NCI-H446 (cell line): ENCODE results near the gene TMEM59.
"Not testable (repeated sequence)": the region's sequence is repeated elsewhere in the genome, so short reads cannot be mapped to it uniquely, and the experiment has no call there.

Experiments
- DNase-seq, 2 experiments: peaks; one replicate each; lab custom pipeline; 2025; lab: John Stamatoyannopoulos, UW

Gene TMEM59

DNA sequence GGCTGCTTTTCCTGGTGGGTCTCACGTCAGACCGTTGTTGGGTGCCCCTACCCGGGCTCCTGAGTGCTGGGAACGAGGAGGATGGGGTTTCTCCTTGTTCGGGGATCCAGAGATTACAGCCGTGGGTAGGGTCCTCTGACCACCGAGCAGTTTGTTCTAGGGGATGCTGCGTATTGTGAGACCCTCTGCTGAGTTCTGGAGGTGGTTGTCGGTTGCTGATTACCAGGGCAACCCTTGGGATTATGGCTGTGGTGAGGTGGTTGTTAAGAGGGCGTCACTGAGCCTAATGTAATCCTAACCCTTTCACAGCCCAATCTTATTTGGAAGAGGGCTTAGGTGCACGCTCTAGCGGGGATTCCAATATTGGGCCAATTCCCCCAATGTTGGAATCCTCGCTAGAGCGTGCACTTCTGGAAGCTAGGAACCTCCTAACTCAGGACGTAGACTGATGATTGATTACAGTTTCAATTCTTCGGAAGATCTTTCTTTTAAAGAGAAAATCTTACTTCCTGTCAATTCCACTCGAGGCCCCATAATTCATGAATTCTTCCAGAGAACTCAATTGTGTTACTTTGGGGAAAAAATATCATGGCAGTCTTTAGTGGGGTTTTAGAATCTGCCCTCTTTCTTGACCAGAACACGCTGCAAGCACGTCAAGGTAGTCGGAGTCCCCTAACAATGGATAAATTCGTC lies 887 bp upstream of the TMEM59 start:
- DNase-seq, result no peak

DNA sequence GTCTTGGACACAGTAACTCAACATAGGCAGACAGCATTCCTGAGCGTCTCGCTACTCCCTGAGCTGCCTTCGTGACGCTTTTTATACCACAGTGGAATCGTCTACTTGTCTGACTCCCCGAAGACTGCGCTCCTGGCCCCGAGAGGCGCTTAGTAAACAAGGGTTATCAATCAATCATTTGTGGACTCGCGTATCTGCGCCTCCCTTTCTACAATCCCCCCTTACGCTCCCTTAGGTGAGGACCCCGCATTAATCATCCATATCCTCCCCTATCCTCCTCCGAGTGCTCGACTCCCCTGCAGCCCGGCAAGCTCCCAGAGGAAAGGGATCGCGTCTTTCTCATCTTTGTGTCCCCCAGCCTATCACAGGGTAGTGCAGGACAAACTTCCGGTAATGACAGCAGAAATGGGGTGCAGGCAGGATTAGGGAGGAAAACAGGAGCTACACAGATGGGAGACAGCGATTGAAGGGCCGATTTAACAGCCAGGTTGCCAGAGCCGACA lies 522 bp downstream of the TMEM59 start:
- DNase-seq, result peak in 1 of 2 experiments; percentile 41

DNA sequence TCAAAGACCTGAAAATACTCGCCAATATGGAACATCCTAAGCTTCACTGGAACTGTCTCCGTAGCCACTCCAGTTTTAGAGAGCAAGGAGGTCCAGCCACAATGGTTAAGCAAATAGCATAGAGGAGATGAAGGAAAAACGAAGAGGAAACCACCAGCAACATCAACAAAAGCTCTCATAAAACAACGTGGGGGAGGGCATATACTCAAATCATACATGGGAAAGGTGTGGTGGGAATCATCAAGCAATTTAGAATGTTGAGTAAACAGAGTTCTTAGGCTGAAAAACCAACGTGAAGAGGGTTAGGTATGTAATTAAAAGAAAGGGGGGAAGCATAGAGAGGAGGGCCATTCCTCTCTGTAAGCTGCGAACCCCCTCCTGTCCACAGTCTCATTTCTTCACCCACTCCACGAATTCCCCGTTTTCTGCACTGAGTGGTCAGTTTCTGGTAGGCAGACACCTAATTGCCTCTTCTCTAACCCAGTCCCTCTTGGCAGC lies 1.0 kb downstream of the TMEM59 start:
- no peak for DNase-seq

DNA sequence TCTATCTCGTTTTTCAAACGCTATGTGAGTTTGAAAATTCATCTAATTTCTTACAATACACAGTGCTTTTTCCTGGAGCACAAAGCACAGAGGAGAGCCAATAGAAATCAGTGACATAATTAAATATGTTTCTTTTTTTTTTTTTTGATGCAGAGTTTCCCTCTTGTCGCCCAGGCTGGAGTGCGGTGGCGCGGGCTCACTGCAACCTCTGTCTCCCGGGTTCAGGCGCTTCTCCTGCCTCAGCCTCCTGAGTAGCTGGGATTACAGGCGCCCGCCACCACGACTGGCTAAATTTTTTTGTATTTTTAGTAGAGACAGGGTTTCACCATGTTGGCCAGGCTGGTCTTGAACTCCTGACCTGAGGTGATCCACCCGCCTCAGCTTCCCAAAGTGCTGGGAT lies 2.6 kb downstream of the TMEM59 start:
- not testable (repeated sequence) for DNase-seq

DNA sequence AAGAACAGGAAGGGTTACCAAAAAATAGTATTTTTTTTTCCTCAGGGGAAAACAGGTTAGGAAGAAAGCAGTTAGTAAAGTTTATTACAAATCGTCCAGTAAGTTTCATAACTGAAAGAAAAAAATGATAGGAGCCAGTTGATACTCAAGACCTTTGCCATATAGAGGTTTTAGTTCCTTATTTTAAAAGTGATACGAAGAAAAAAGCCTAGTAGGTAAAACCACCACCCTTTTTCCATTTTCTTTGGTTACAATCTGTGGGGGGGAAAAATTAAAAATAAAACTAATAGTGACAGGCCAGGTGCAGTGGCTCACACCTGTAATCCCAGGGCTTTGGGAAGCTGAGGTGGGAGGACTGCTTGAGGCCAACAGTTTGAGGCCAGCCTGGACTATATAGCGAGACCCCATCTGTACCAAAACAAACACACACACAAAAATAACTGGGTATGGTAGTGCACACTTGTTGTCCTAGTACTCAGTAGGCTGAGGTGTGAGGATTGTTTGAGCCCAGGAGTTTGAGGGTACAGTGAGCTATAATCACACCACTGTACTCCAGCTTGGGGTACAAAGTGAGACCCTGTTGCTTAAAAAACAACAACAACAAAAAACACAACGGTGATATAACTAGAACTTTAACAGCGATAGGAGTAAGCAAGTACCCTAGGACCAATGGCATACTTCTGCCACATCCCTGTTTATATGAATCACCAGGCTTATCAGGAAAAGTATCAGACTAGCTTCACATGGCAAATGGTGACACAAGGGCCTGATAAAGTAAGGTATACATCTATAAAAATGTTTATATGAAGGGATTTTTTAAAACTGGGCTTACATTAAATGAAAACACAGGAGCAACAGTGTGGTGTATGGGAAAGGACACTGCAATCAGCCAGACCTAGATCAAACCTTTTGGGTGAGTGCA lies 5.4 kb downstream of the TMEM59 start:
- no peak for DNase-seq

DNA sequence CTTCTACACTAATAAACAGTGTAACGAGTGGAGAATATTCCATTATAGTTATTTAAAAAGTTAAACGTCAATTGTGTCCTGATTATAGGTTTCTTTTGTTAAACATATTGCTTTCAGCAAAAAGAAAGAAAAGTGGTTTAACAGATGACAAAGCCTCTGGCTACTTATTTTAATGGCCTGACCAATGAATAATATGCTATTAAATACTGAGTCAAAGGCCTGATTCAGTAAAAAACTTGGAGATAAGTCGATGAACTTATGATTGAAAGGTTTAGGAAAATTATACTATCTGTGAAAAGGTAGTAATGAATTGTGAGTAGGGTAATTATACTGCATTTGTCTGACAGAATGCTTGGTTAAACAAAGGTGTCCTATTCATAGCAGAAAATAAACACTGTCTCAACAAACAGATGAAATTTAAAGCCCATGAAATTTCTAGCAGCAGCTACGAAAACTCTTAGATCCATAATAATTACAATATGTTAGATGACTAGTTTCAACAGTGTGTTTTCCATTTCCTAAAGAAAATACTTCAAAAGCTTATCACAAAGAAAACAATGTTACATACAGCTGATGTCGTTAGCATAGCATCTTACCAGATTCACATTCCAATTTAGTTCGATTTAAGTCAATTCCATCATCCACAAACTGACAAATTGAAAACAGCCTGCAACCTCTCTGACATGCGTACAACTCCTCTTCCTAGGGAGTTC lies 6.2 kb downstream of the TMEM59 start:
- no peak for DNase-seq

DNA sequence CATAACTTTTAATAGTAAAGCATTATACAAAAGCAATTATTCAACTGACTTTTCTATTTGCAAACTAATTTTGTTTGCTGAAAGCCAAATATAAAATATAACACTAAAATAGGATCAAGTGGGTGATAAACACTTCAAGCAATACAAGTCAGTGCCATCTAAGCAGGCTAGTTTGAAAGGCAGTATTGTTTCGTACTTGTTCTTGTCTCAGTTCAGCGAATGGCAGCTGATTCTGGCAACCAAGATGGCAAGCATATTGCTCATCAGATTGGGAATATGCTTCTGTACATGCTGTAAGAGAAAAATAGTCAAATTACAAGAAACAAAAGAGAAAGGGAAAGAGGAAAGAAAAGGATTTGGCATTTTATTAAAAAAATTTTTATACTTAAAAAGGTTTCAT lies 7.5 kb downstream of the TMEM59 start:
- no peak for DNase-seq

DNA sequence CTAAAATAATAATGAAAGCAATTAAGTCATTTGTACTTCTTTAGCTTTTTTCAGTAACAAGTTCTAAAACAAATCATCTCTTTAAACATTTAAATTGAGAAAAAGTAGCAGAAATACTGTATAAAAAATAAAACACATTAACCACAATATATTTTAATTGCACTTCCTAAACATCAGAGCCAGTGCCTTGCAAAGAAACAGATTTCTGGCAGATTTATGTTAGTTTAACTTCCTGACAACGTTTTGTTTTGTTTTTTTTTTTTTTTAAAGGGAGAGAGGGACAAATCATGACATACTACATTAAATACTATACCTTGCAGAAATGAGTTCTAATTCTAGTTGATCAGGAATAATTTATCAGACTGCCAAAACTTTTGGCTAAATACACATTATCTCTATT lies 11.2 kb downstream of the TMEM59 start:
- DNase-seq, result no peak

DNA sequence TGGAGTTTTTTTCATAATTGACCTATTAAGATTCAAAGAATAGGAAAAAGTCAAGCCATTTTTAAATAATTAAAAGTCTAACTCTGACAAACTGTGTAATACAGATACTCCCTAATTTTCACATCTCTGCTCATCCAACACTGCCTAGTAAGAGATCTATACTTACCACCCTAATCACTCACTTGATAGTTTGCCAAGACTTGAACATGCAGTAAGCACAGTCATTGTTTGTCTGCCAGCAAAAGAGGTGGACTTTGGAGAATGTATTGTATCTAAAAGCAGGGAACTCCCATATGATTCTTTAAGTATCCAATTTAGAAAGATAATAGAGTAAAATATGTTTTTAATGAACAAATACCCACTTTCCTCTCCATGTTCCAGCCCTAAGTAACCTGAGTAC lies 15.5 kb downstream of the TMEM59 start:
- peak in 1 of 2 experiments; percentile 15 for DNase-seq

DNA sequence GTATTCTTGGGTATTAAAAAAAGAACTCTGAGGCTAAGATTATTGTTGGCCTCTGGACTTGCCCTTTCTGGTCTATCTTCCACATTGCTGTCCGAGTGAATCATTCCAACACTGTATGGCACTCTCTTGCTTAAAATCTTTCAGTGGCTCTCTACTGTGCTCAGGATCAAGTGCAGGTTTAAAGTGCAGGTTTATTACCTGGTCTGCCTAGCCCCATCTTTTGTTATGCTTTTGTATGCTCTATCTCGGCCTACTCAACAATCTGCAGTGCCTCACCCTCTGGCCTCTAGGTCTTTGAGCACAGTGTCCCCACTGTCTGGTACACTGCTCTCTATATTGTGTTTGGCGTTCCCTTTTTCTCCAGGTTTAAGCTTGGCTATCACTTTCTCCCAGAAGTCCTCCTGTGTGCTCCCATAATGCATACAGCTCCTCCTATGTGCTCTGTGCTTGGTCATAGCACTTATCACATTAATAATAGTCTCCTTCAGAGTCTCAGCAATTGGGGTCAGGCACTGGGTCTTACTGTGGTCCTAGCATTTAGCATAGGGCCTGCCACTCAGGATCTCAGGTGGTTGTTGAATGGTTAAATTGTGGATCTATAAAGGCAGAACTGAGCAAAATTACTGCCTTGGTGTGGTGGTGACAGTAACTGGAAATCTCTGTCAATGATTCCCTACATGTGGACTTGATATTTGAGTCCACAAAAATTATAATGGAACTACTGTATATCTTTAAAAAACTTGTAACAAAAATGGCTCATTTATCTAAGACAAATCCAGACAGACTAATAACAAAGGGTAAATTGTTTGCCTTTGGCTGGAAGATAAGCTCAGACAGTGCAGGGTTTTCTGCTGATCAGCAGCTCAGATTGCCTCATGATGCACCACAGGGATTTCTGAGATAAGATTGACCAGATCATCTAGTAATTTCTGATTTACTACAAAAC lies 24.4 kb downstream of the TMEM59 start:
- no peak for DNase-seq

DNA sequence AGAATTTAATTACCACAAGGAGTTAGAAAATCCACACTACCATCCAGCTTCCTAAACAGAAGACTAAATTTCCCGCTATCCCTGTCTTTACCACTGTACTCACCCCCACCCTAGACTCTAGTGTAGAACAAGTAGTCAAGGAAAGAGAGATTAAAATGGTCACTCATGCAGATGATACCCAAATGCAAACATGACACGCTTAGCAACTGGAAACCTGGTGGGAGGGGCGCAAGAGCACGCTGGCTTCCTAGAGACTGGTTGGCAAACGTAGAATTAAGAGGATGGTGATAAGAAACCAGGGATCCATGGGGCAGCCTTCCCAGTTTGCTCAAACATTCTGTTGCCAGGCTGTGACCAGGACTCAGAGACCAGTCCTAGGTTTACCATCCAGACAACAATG lies 25.2 kb downstream of the TMEM59 start:
- no peak for DNase-seq

DNA sequence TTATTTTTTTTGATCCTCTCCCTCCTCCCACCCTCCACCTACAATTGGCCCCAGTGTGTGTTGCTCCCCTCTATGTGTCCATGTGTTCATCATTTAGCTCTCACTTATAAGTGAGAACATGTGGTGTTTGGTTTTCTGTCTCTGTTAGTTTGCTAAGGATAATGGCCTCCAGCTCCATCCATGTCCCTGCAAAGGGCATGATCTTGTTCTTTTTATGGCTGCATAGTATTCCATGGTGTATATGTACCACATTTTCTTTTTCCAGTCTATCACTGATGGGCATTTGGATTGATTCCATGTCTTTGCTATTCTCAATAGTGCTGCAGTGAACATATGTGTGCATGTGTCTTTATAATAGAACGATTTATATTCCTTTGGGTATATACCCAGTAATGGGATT lies 28.2 kb downstream of the TMEM59 start:
- DNase-seq, result not testable (repeated sequence)

DNA sequence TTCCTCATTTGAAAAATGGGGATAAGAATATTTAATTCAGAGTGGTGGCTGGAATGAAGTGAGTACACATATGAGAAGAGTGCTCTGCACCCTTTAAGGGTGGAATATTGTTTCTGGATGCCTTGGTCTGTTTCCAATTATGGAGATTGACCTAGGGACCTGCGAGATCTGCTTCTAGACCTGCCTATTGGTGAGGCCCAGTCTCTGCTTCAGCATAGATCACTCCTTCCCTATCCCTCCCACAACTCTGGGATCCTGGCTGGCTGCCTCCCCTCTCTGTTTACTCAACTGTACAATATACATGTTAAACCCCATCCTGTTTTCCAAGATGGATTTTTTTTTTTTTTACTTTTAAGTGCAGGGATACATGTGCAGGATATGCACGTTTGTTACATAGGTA lies 28.6 kb downstream of the TMEM59 start:
- DNase-seq, result no peak

DNA sequence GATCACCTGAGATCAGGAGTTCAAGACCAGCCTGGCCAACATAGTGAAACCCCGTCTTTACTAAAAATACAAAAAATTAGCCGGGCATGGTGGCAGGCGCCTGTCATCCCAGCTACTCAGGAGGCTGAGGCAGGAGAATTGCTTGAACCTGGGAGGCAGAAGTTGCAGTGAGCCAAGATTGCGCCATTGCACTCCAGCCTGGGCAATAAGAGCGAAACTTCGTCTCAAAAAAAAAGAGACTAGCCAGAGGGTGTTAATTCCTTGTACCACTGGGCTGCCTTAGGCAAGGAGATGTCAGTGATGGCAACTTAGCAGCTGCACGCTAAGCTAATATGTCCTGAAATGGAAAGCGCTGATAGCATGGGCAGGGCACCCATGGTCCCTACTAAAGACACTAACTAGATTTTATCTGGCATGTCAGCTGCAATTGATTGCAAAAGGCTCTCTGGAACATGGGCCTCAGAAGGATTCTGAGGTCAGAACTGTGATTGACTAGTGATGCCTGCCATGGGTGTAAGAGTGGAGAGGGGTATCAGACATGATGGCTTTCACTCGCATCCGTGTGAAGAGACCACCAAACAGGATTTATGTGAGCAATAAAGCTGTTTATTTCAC lies 33.3 kb downstream of the TMEM59 start:
- DNase-seq, result not testable (repeated sequence)

DNA sequence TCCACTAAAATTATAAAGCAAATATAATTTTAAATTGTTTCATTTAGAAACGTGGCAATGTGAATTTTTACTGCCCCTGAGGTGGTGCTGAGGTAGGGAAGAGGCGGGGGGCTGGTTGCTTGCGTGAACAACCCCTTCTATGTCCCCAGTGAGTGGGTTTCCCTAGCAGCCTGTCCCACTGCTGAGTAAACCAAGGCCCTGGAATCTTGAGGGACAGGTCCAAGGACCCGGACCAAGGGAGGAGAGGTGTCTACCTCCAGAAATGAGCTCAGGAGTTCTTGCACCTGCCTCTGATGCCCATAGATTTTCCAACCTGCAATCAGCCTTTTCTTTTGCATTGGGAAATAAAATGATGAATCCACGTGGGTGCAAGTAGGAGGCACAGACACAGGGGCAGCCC lies 34.4 kb downstream of the TMEM59 start:
- DNase-seq, result no peak

DNA sequence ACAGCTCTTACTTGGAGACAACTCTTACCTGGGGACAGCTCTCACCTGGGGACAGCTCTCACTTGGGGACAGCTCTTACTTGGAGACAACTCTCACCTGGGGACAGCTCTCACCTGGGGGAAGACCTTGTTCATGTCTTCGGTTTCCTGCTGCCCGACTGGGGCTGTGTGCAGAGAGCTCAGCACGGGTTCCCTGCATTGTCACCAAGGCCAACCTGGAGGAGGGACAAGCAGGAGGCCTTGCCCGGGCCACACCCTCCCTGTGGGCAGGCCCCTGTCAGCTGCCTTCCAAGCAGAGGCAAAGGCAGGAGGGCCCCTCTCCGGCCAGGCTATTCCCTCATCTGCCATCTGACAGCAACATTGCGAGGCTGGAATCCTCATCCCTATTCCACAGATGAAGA lies 35.0 kb downstream of the TMEM59 start, which contains the start of gene LDLRAD1:
TSS of gene LDLRAD1 (minus strand) at position 208 of the 400 bp plus-strand sequence. CDS start at position 134, 74 bp downstream.
- DNase-seq, result no peak

DNA sequence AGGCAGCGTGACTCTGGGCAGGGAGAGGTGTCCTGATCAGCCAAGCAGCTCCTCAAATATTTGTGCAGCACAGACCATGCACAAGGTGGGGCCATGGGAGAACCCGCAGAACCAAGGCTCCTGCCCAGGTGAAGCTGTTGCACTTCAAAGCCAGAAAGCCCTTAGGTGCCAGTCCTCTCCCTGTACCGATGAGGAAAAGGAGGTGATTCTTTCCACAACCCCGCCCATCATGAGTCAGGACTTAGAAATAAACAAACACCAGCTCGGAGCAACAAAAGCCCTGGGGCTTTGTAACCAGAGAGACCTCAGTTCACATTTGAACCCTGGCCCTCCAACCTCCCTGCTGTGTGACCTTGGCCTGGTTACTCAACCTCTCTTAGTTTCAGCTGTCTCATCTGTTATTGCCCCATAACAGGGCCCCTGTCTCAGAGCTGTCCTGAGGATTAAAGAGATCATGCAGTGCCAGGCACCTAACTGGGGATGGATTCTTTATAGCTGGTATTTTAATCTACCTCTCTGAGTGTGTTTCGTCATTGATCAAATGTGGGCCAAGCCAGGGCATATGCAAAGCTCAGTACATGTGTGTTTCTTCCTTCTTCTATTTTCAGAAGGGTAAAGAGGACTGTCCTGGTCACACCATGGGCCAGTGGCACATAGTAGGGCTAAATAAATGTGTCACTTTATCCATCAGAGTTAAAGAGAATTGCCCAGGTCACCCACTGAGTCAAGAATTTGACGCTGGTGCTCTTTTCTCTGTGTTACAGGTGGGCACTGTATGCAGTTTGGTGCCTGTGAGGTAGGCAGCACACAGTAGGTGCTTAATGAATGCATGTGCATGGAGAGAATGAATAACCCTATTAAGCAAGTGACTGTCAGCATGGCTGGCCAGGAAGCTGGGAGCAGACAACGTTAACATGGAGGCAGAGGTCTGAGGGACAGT lies 36.4 kb downstream of the TMEM59 start:
- no peak for DNase-seq

DNA sequence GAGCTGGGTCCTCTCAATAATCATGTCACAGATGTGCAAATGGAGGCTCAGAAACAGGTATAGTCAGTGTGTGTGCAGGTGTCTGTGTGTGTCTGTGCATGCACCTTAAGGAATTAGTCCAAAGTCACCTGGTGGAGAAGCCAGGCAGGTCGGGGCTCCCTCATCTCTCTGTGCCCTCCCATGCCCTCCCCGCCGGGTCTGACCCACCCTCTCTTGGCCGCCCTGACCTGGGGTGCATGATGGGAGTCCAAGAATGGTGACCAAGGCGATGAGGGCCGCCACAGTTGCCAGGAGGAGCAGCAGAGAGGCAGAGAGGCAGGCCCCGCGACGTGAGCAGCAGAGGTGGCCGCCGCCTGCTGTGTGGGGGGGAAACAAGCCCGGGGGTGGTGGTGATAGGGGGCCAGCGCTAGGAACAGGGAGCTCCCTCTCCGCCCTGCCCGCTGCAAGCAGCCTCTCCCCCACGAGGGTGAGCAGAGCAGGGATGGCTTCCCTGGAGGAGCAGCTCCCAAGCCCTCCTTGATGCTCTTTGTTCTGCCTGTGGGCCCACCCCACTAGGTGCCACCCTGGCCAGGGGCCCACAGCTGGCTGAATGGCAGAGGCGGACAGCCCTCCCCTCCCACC lies 38.9 kb downstream of the TMEM59 start:
- DNase-seq, result no peak
